HG03354 (cell line): Measurements from ENCODE around the gene DNAJA3.
"Not testable (repeated sequence)": the region's sequence is repeated elsewhere in the genome, so short reads cannot be mapped to it uniquely, and the experiment has no call there.

Source experiments
- ATAC-seq: cut with Tn5 transposase; IDR thresholded peaks from one replicate; pipeline ENCODE4 v1.9.1; 2021; ENCODE audit warnings: mild to moderate bottlenecking; ENCODE audit not compliant: unreplicated experiment, poor library complexity, severe bottlenecking

DNAJA3 gene

DNA sequence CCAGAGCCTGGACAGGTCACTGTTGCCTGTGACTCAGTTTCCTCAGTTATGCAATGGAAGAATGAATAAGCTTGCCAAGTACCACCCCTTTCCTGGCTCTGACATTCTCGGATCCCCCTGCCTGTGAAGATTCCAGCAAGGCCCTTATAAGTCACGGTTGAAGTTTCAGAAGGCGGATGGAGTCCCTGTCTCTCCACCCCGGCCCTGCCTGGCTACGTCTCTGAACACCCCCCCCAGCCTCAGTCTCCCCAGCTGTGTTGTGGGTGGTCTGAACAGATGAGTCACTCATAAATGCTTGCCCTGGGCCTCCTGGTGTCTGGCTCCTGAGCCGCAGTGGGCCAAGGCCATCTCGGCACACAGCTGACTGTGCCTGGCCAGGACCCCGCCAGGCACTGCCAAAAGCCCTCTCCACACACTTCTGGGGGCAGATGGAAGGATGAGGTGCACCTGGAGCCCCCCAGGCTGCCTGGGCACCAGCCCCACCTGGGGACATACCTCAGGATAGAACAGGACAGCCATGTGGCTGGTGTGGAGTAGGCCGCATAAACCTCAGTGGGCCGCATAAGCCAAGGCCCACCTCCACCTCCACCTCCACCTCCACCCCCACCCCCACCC, 38.6 kb upstream of the DNAJA3 start:
- ATAC-seq = no peak

DNA sequence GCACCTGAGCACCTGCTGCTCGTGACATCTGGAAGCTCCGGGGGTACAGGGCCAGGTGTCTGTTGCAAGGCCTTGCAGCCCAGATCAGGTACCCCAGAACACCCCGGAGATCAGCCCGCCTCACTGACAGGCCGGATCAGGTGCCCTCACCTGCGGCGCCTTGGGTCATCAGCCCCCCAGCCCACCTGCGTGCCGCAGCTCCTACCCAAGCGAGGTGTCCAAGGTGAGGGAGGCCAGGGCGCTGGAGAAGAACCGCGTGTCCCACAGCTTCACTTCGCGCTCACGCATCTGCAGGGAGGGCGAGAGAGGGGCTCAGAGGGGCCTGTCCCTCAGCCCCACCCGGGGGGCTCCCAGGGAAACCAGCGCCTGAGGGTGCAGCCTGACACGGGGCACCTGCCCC, 37.9 kb upstream of the DNAJA3 start:
- ATAC-seq = no peak

DNA sequence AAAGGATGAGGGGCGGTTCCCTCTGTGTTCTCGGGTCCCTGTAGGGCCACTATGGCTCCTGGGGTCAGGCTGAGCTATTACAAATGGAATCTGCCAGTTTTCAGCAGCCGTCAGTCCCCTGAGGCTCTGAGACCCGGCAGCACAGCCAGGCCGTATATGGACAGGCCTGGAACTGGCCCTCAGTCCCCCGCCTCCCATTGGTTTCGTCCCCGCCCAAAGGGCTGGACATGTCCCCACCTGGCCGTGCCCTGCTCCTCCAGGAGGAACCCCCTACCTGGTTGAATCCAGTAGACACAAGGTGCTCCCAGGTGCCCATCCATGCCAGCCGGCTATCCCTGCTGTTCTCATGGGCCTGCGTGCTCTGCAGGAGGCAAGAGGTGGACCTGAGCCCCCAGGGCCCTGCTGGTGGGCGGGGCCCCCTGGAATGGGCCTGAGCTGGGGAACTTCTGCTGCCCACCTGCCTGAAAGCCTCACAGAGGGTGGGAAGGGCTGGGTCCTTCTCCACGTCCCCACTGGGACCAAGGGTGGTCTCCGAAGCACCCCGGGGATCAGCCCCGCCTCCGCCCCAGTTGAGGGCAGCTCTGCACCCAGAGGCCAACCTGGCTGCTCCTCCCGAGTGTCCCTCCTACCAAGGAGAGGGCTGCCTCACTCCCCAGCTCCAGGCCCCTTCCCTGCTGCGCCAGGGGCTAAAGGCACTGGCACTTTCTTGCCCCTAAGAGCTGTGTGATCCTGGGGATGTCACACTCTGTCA, 37.2 kb upstream of the DNAJA3 start:
- ATAC-seq = no peak

DNA sequence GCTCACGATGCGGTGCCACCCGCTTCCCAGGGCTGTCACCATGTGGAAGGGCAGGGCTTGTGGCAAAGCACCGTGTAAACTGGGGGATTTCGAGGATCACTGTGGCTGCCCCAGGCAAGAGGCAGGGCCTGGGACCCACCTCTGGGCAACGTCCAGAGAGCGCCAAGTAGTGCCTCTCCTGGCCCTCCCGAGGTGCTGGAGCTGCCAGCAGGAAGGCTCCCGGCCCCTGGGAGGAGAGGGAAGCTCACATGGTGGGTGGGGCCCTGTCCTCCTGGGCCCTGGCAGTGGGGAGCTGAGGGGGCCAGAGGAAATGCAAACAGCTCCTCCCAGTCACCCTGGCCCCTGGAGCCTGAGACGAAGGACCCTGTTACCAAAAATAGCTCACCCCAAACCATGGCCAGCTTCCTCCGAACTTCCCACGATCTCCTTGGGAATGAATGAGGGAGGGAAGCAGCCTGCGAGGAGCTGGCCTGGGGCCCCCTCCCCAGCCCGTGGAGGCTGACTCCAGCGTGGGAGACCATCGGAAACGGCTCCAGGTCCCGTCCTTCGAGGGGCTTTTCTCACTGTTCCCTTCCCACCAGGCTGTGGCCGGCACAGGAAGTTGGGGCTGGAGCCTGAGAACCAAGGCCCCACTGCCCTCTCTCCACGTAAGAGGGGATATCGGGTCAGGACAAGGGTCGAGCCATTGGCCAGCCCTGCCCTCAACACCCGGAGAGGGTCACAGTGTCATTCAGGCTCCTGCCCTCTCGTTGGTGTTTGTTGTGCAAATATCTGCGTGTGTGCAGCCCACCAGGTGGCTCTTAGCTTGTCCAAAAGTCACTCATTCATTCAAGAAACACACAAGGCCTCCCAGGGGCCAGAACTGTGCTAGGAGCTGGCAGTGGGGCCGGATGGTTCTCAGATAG, 36.4 kb upstream of the DNAJA3 start:
- no peak for ATAC-seq

DNA sequence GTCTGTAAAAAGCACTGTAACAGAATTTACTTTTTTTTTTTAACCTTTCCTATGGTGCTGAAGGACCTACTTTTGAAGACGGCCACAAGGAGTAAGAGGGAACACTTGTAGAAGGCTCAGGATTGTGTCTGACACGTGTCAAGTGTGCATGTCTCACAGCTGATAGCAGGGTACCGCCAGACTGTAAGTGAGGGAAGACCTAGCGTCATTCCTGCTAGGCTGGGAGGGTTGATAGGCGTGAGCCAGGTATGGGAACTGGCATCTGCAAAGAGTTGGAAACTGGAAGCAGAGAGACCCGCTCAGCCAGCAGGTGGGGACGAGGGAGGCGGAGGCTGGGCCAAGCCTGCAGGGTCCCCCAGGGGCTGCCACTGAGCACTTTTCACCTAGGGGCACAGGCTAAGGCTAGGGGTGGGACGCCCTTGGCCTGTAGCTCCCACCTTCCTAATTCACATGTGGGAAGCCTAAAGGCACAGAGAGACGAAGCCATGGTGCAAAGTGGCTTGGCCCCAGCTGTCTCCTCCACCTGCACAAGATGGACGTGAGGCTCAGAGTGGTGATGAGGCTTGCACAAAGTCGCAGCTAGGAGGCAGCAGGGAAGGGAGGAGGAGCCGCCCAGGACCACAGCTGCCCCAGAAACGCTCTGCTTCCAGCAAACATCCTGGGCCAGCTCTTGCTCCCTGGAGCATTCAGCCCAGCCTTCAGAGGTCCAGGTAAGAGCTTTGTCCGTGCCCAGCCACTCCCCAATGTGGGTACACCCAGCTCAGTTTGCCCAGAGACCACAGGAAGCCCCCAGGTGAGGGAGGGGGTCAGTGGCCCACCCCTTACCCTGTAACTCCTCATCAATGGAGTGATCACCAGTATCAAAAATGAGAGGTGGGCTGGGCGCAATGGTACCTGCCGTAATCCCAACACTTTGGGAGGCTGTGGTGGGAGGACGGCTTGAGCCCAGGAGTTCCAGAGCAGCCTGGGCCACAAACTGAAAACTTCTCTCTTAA, 35.1 kb upstream of the DNAJA3 start:
- ATAC-seq = no peak

DNA sequence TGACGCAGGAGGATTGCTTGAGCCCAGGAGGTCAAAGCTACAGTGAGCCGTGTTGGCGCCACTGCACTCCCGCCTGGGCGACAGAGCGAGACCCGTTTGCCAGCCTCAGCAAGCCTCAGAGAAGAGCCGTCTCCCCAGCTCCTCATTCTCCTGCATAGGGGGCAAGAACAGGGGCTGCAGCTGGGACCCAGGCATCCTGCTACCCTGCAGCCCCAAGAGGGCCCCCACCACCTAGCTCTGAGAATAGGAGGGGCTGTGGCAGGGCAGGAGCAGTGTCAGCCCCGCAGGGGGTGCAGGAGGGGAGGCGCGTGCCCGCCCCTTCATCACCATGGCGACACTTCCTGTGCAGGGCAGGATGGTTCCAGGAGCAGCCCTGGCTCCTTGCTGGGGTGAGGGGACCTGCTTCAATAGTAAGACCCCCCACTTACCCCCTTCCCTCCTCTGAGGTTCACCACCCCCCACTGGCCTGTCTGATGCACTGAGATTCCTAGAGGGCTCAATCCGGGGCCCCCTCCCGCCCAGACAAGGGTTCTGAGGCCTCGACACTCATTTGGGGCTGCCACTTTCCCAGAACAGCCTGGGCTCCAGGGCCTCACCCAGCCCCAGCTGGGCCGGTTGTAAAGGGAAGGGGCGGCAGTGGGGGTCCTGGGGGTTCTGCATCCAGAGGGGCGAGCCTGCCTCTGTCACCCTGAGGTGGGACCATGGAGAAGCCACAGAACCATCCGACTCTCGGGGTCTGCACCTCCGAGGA, 33.9 kb upstream of the DNAJA3 start:
- ATAC-seq = no peak

DNA sequence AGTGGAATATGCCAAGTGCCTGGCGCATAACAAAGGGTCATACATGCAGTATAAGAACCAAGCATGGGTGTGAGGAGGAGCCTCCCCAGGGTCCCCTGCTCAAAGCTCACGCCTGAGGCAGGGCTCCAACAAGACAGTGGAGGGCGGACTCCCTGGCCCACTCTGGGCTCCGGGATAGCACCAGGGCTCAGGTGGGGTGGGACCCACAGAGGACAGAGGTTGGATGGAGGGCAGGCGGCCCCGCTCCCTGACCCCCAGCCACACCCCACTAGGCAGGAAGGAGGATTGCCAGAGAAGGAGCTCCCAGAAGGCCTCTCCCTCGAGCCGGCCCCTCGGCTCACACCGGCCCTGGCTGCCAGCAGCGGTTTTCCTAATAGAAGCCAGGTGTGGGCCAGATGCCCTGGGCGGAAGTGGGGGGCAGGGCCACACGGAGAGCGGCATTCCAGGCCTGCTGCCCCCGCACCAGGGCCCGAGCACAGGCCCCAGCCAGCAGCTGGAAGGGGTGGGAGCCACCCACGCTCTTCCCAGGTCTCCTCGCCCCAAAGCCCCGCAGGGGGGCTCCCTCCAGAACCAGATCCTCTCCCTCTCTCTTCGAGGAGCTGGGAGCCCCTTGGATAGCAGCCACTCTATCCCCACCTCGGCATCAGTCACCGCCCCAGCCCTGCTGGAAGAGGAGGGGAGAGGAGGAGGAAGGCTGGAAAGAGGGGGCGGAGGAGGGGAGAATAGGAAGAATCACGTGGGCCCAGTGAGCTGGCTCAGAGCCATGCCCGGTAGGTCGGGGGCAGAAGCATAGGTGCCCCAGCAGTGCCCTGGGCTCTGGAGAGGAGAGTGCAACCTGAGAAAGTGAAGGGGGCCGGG, 33.1 kb upstream of the DNAJA3 start:
- ATAC-seq = no peak

DNA sequence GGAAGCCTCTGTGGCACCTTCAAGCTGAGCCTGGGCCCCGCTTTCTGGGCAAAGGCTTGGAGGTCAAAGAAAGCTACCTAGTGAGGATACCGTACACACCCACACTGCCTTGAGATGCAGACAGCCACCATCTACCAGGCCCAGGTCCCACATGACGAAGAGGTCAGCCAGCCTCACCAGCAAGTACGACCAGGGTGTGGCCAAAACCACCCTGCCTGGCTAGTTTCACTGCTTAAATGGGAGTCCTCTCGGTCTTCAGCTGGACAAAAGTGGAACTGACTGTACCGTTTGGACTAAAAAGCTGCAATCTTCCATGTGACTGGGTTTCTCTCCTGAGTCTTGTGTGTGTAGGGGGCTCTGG, 32.4 kb upstream of the DNAJA3 start:
- ATAC-seq = no peak

DNA sequence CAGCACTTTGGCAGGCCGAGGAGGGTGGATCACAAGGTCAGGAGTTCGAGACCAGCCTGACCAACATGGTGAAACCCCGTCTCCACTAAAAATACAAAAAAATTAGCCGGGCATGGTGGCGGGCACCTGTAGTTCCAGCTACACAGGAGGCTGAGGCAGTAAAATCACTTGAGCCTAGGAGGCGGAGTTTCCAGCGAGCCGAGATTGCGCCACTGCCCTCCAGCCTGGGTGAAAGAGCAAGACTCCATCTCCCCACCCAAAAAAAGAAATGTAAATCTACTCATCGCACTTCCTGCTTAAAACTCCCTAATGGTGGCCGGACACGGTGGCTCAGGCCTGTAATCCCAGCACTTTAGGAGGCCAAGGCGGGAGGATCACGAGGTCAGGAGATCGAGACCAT, 31.8 kb upstream of the DNAJA3 start:
- ATAC-seq = not testable (repeated sequence)

DNA sequence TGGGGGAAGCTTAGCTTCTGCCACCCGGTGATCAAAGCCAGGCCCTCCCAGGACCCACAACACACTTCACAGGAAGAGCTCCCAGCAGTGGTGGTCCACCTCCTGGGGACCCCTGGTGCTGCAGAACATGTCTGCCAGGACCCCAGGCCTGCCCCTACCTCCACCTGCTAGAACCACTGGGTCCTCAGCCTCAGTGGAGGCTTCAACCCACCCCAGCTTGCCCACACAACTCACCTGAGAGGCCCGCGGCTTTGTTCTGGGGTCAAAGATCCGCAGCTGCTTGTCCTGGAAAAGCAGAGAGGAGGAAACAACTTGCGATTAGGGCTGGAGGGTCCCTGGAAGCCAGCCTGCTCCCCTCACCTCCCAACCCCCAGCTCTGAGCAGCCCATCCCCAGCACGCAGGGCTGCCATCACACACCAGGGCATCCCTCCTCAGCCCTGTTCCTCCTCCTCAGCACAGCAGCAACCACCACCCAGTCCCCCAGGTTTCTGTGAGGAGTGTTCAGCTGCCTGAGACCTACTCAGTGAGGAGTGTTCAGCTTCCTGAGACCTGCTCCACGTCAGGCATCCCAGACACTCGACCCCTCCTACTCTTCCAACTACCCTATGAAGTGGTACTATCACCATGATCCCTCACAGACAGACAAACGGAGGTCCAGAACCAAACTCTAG, 30.5 kb upstream of the DNAJA3 start:
- ATAC-seq = no peak

DNA sequence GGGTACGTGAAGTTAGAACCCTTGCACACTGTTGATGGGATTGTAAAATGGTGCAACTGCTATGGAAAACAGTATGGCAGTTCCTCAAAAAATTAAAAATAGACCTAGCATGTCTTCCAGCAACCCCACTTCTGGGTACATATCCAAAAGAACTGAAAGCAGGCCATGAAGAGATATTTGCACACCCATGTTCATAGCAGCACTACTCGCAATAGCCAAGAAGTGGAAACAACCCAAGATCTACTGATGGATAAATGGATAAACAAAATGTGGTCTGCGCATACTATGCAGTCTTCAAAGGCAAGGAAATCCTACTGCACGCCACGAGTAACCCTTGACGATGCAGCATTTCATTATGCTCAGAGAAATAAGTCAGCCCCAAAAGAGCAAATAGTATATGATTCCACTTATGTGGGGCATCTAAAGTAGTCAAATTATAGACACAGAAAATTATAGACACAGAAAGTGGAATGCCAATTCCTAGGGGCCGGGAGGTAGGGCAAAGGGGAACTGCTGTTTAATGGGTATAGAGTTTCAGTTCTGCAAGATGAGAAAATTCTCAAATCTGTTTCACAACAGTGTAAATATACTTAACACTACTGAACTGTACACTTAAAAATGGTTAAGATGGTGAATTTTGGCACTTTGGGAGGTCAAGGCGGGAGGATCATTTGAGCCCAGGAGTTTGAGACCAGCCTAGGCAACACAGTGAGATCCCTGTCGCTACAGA, 26.5 kb upstream of the DNAJA3 start:
- no peak for ATAC-seq

DNA sequence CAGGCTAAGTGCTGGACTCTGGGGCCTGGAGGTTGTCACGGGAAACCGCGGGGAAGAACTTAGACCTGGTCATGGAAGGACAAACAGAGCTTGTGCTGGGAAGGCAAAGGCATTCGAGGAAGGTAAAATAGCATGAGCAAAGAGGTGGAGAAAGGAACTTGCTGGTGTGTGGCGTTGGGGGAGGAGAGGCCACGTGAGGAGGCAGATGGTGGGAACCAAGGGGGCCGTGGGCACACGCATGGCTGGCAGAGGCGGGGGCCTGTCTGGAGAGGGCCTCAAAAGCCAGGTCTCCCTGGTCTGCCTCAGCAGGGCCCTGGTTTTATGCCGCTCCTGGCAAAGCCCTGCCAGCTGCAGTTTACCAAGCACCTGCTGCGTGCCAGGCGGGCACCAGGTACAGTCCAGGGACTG, 24.6 kb upstream of the DNAJA3 start:
- no peak for ATAC-seq

DNA sequence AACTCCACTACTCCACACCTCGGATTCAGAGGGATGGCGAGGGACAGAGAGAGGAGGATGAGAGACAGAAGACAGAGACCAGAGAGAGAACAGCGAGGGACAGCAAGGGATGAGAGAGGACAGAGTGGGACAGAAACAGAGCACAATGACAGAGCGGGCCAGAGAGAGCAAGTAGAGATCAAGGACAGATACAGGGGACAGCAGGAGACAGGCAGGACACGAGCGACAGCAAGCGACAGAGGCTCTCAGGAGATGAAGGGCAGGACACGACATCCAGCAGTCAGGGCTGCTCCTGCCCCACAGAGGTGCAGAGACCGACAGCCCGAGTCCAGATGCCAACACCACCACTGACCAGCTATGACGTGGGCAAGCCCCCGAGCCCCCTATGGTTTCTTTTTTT, 24.2 kb upstream of the DNAJA3 start:
- no peak for ATAC-seq

DNA sequence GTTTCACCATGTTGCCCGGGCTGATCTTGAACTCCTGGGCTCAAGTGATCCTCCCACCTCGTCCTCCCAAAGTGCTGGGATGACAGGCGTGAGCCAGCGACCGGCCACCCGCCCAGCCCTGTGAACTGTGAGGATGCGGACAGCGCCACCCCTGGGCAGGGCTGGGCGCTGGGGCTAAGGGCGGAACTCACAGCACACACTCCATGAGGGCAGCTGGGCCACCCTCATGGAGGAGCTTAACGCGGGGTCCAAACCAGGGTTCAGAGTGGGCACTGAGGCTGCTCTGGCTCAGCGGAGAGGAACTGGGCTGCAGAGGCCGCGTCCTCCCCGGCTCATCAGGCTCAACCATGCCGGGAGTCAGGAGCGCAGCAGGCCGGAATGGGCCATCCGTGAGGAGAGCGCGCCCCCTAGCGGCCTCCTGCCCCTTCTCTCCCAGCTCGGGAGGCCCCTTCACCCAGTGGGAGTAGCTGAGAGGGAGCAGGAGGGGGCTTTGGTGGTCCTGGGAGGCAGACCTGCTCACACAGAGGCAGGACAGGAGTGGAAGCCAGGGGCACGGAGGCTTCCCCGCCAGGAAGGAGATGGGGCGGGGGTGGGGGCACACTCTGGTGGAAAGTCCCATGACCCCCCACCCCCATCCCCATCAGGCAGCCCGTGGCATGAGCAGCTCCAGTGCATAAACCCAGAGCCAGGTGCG, 23.1 kb upstream of the DNAJA3 start:
- no peak for ATAC-seq

DNA sequence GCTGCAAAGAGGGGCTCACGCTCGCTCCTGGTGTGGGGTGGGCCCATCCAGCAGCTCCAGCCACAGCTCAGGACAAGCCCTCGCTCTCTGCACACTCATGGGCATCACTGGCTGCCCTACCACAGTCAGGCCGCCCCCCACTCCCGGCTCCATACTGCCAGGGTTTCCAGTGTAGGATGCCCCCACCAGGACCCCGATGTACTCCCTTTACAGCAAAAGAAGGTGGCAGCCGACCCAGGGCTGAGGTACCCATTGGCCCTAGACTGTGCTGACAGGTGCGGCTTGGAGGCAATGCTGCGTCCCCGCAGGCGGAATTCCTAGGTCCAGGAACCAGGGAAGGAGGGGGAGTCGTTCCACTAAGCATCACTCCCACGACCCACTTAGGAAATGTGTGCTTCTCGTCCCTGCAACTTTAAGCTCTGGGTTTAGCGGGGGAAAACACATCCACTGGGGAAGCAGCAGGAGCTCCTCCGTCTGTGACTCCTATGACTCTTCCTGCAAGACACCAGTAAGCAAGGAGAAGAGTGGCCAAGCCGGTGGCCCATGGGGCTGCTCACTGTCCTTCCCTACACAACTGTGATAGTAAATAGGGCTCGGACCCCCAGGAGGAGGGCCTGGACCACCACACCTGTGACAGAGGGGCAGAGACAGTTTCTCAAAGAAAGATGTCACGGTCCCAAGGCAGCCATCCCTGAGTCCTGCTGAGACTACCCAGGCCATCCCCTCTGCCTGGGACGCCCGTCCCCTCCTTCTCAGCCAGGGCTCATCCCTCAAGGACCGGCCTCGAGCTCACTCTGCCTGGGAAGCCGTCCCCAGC, 22.3 kb upstream of the DNAJA3 start:
- no peak for ATAC-seq
